Adrenal gland (tissue), 12 donors: Measurements from ENCODE around the gene KRTDAP. TPM values are rescaled to one million over a fixed set of nuclear protein-coding genes. Genes with fewer than 3 reads are reported as not detected.

Source experiments
- DNase-seq, 7 donors: peaks; one replicate each; pipeline ENCODE4 v3.0.0-alpha.2; 2019 to 2020
- H3K27ac ChIP-seq, 5 donors: fragments of 200-600 bp; sonication (generic) in 4 of 5; 1 replicate in 3 of 5; 2 replicates in 2 of 5; pipeline versions ENCODE4 v1.5.1 to v1.8.0; 2016 to 2020; ENCODE audit warnings: mild to moderate bottlenecking in 1 of 5
- H3K27me3 ChIP-seq: fragments of 200-600 bp; 2 replicates; pipeline ENCODE4 v1.8.0; 2021
- H3K36me3 ChIP-seq, 2 donors: fragments of 200-600 bp; replicated peaks in 1 of 2; 1 replicate in 1 of 2; 2 replicates in 1 of 2; pipeline versions ENCODE4 v1.5.1 to v1.8.0; 2018 to 2022
- H3K4me1 ChIP-seq, 2 donors: fragments of 200-600 bp; replicated peaks in 1 of 2; 1 replicate in 1 of 2; 2 replicates in 1 of 2; pipeline versions ENCODE4 v1.5.1 to v1.8.0; 2018 to 2021
- H3K4me3 ChIP-seq, 4 donors: fragments of 200-600 bp; sonication (generic) in 3 of 4; one replicate each; pipeline ENCODE4 v1.5.1; 2016 to 2018
- H3K9me3 ChIP-seq, 3 donors: fragments of 200-600 bp; sonication (generic) in 1 of 3; replicated peaks in 1 of 3; 1 replicate in 2 of 3; 2 replicates in 1 of 3; pipeline versions ENCODE4 v1.5.1 to v1.8.0; 2016 to 2021
- CTCF ChIP-seq, 6 experiments: fragments of 450-650 bp in 4 of 6; fragments of 200-600 bp in 2 of 6; sonication (generic) in 1 of 6; IDR thresholded peaks; 1 replicate in 5 of 6; 2 replicates in 1 of 6; pipeline versions ENCODE4 v1.5.1 to v1.8.0; 2016 to 2021; ENCODE audit warnings: antibody characterized with exemption in 6 of 6, mild to moderate bottlenecking in 2 of 6, moderate library complexity in 1 of 6
- POLR2A ChIP-seq, 2 donors: fragments of 450-650 bp; IDR thresholded peaks; one replicate each; pipeline ENCODE4 v1.6.1; 2017; ENCODE audit warnings: antibody characterized with exemption in 2 of 2, mild to moderate bottlenecking in 2 of 2, moderate library complexity in 1 of 2
- WGBS, 4 donors: extraction: QIAGEN DNeasy Blood & Tissue Kit in 2 of 4; methylation state at CpG; one replicate each; pipeline versions ENCODE4 v1.1.5 to v1.1.7; 2013 to 2017; 5-methylcytosine and 5-hydroxymethylcytosine counted together
- intact Hi-C, 2 donors: fragments of 100-400 bp; cut with DNase I; formaldehyde crosslinking; loops; one replicate each; pipeline versions ENCODE4 v1.14.1 to v1.15.0; 2022 to 2023
- polyA plus RNA-seq, 3 donors: library from polyadenylated mRNA; stranded (reverse); fragments of 200-250 nt in 2 of 3; fragments of 350-450 nt in 1 of 3; fragmentation: Illumina TruSeq in 1 of 3; extraction: RNeasy Lipid Tissue Mini Kit (QIAGEN cat#74804) in 1 of 3; gene quantifications; one replicate each; pipeline ENCODE4 v1.2.3, GENCODE V29; 2013 to 2014
- total RNA-seq, 9 donors: library from RNA; depleted of rRNA in 4 of 9; stranded (reverse); fragments of >200 nt in 4 of 9; fragments of 120-200 nt in 1 of 9; fragmentation: NEBNext Ultra II Directional in 1 of 9; extraction: Animal tissue kit (Norgen Biotek cat#: 25700) in 1 of 9; gene quantifications; one replicate each; pipeline versions ENCODE4 v1.1.0 to v1.2.4, GENCODE V29; 2013 to 2023
- donor health status: healthy with polysubstance abuse.
- donor health status: Bipolar disorder and iron deficiency.
- donor health status: DM: yes; HTN: yes; CAD: no.
- donor health status: DM: no; HTN: no; CAD: no.
- donor health status: DM: no; HTN: no; CAD: no.
- donor health status: DM: yes; HTN: yes; CAD: no.

KRTDAP gene
- total and polyA plus RNA-seq, 12 donors = not detected

GRCh38 chr19:35528218-35529038 is 38.2 kb upstream of the KRTDAP start, which contains the start of gene SBSN:
Gene SBSN (minus strand): TSS chr19:35528311. CDS start chr19:35528281, 30 bp downstream.
- H3K27me3 ChIP-seq = peaks cover 26% of the 10 kb centered on the region
- H3K9me3 ChIP-seq = no peaks in the 10 kb centered on the region
- no peak within 1 kb of the TSS for H3K27ac ChIP-seq
- H3K36me3 ChIP-seq = no peaks in the 10 kb centered on the region
- H3K4me1 ChIP-seq = no peaks in the 10 kb centered on the region
- TF ChIP-seq POLR2A (IDR thresholded peaks at IDR 0.05) (no peak), CTCF (IDR thresholded peaks at IDR 0.05) (no peak)
- DNase-seq = no peak
- H3K4me3 ChIP-seq = no peak within 1 kb of the TSS
- 72 to 82% (median 78%) methylated on average over 11 of the region's 11 CpGs for WGBS, 4 donors
- intact Hi-C loops = no loop called here

GRCh38 chr19:35525873-35526272 is 35.6 kb upstream of the KRTDAP start:
- Histone ChIP-seq H3K9me3 (no peaks in the 10 kb centered on the region), H3K27ac (no peak overlapping the region), H3K27me3 (peaks cover 17% of the 10 kb centered on the region), H3K4me3 (no peak overlapping the region), H3K4me1 (no peaks in the 10 kb centered on the region), H3K36me3 (no peaks in the 10 kb centered on the region)
- no peak for DNase-seq
- intact Hi-C loops = no loop called here
- WGBS, 4 donors = 75 to 82% (median 77%) methylated on average over 4 of the region's 4 CpGs
- TF ChIP-seq CTCF (IDR thresholded peaks at IDR 0.05) = no peak
- no peak for TF ChIP-seq POLR2A (IDR thresholded peaks at IDR 0.05)

GRCh38 chr19:35524181-35524837 is 34.0 kb upstream of the KRTDAP start:
- Histone ChIP-seq H3K4me1 (no peaks in the 10 kb centered on the region), H3K36me3 (no peaks in the 10 kb centered on the region), H3K4me3 (no peak overlapping the region), H3K9me3 (no peaks in the 10 kb centered on the region), H3K27me3 (peaks cover 10% of the 10 kb centered on the region), H3K27ac (no peak overlapping the region)
- intact Hi-C loops = no loop called here
- no peak for TF ChIP-seq POLR2A (IDR thresholded peaks at IDR 0.05)
- no peak for TF ChIP-seq CTCF (IDR thresholded peaks at IDR 0.05)
- WGBS, 4 donors = 39 to 51% (median 50%) methylated on average over 5 to 11 of the region's 11 CpGs
- no peak for DNase-seq

GRCh38 chr19:35522745-35523327 is 32.6 kb upstream of the KRTDAP start:
- Histone ChIP-seq H3K36me3 (no peaks in the 10 kb centered on the region), H3K27me3 (no peaks in the 10 kb centered on the region), H3K4me3 (no peak overlapping the region), H3K4me1 (no peaks in the 10 kb centered on the region), H3K9me3 (no peaks in the 10 kb centered on the region), H3K27ac (no peak overlapping the region)
- no peak for TF ChIP-seq POLR2A (IDR thresholded peaks at IDR 0.05)
- no peak for TF ChIP-seq CTCF (IDR thresholded peaks at IDR 0.05)
- DNase-seq = no peak
- intact Hi-C loops = no loop called here
- 80 to 90% (median 82%) methylated on average over 10 to 12 of the region's 12 CpGs for WGBS, 4 donors
